Prostate gland (tissue), 2 donors: ENCODE results near the gene HIVEP3.
A peak's percentile ranks its signal among the peaks of the same experiment; 100 is the strongest.

ENCODE experiments used
- POLR2A ChIP-seq: fragments of 450-650 bp; IDR thresholded peaks from one replicate; pipeline ENCODE4 v1.6.1; 2016; ENCODE audit warnings: antibody characterized with exemption, mild to moderate bottlenecking
- POLR2AphosphoS5 ChIP-seq: sonication (generic); formaldehyde crosslinking; IDR thresholded peaks from one replicate; pipeline ENCODE4 v1.6.1; 2017; ENCODE audit warnings: antibody characterized with exemption
- TF ChIP-seq, protein P1 (sequence below), 4 experiments: fragments of 200-600 bp in 2 of 4; fragments of 450-650 bp in 2 of 4; sonication (generic) in 2 of 4; IDR thresholded peaks; 1 replicate in 3 of 4; 2 replicates in 1 of 4; pipeline ENCODE4 v1.5.1; 2016 to 2019; ENCODE audit warnings: antibody characterized with exemption in 4 of 4, mild to moderate bottlenecking in 2 of 4, moderate library complexity in 2 of 4

DNA sequence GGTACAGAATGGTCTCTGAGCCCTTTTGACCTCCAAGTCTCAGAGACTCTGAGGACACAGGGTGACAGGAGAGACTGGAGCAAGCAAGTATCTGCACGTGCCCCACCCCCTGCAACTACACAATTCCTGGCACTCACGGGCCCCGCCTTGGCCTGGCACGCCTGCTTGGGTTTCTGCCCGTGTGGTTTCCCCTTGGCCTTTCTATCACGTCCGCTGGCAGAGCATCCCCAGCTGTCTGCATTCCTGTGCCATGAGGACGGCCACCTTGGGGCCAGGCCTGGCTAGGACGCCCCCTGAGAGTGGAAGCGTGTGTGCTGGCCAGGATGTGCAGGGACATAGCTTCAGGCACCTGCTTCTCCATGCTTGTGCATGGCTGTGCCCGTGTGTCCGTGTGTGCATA is 419.9 kb downstream of the HIVEP3 start:
- TF ChIP-seq, protein P1, sequence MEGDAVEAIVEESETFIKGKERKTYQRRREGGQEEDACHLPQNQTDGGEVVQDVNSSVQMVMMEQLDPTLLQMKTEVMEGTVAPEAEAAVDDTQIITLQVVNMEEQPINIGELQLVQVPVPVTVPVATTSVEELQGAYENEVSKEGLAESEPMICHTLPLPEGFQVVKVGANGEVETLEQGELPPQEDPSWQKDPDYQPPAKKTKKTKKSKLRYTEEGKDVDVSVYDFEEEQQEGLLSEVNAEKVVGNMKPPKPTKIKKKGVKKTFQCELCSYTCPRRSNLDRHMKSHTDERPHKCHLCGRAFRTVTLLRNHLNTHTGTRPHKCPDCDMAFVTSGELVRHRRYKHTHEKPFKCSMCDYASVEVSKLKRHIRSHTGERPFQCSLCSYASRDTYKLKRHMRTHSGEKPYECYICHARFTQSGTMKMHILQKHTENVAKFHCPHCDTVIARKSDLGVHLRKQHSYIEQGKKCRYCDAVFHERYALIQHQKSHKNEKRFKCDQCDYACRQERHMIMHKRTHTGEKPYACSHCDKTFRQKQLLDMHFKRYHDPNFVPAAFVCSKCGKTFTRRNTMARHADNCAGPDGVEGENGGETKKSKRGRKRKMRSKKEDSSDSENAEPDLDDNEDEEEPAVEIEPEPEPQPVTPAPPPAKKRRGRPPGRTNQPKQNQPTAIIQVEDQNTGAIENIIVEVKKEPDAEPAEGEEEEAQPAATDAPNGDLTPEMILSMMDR (IDR thresholded peaks at IDR 0.05), result peak in 2 of 4 experiments; percentile 2 to 8
- no peak for TF ChIP-seq POLR2A
- peak; percentile 90 for TF ChIP-seq POLR2AphosphoS5
